NT2/D1 (cell line): Measurements from ENCODE around the gene TENM4.
"Not testable (repeated sequence)": the region's sequence is repeated elsewhere in the genome, so short reads cannot be mapped to it uniquely, and the experiment has no call there.

Source experiments
- DNase-seq: peaks from one replicate; pipeline ENCODE4 v3.0.0-alpha.2; 2011; ENCODE audit warnings: low read depth, low spot score
- H3K27me3 ChIP-seq: 2 replicates; pipeline ENCODE4 v1.6.0; 2011; ENCODE audit warnings: mild to moderate bottlenecking; ENCODE audit not compliant: insufficient read length, insufficient read depth
- H3K36me3 ChIP-seq: 2 replicates; pipeline ENCODE4 v1.6.1; 2011; ENCODE audit warnings: mild to moderate bottlenecking, low read length, mixed read lengths; ENCODE audit not compliant: insufficient read depth, insufficient read length
- H3K4me1 ChIP-seq: 2 replicates; pipeline ENCODE4 v1.5.1; 2011; ENCODE audit not compliant: insufficient read depth, insufficient read length
- H3K4me3 ChIP-seq: 2 replicates; pipeline ENCODE4 v1.5.1; 2011; ENCODE audit warnings: low read depth; ENCODE audit not compliant: insufficient read length
- H3K9ac ChIP-seq: 2 replicates; pipeline ENCODE4 v1.6.0; 2011; ENCODE audit warnings: low read depth; ENCODE audit not compliant: insufficient read length
- H3K9me3 ChIP-seq: 2 replicates; pipeline ENCODE4 v1.5.1; 2011; ENCODE audit warnings: mild to moderate bottlenecking, low read length; ENCODE audit not compliant: insufficient read depth
- SUZ12 ChIP-seq: IDR thresholded peaks from 2 replicates; pipeline ENCODE4 v1.6.1; 2011; ENCODE audit not compliant: insufficient read length, insufficient read depth; ENCODE audit errors: extremely low read depth
- YY1 ChIP-seq: IDR thresholded peaks from 2 replicates; pipeline ENCODE4 v1.6.1; 2011; ENCODE audit not compliant: insufficient read length, insufficient read depth
- ZNF274 ChIP-seq: IDR thresholded peaks from 2 replicates; pipeline ENCODE4 v1.6.1; 2011; ENCODE audit warnings: mild to moderate bottlenecking, low read depth, low read length

The TENM4 gene

GRCh38 chr11:78612721-78613377 lies 828.0 kb downstream of the TENM4 start:
- Histone ChIP-seq H3K4me1 (no peaks in the 10 kb centered on the region), H3K9me3 (no peaks in the 10 kb centered on the region), H3K36me3 (no peaks in the 10 kb centered on the region), H3K4me3 (no peak overlapping the region), H3K9ac (no peak overlapping the region), H3K27me3 (no peaks in the 10 kb centered on the region)
- no peak for DNase-seq
- TF ChIP-seq ZNF274 = no peak
- no peak for TF ChIP-seq YY1
- TF ChIP-seq SUZ12 = no peak

DNA sequence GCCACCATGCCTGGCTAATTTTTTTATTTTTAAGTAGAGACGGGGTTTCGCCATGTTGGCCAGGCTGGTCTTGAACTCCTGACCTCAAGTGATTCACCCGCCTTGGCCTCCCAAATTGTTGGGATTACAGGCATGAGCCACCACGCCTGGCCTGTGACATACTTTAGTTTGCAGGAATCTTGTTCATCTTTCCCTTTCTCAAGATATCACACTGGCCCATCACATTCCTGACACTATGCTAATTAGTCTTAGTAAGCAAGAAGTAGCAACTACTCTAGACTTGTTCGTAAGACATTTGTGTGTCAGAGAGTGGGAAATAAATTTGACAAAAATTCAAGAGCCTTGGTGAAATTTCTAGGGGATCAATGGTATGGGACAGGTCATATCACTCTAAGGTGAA lies 831.5 kb downstream of the TENM4 start:
- not testable (repeated sequence) for H3K9ac ChIP-seq, H3K36me3 ChIP-seq, DNase-seq, H3K9me3 ChIP-seq, H3K4me3 ChIP-seq, H3K27me3 ChIP-seq, H3K4me1 ChIP-seq

- H3K27me3 ChIP-seq = no peaks in the 10 kb centered on the region
Measured at GRCh38 chr11:78607696-78608095, 833.1 kb downstream of the TENM4 start.

DNA sequence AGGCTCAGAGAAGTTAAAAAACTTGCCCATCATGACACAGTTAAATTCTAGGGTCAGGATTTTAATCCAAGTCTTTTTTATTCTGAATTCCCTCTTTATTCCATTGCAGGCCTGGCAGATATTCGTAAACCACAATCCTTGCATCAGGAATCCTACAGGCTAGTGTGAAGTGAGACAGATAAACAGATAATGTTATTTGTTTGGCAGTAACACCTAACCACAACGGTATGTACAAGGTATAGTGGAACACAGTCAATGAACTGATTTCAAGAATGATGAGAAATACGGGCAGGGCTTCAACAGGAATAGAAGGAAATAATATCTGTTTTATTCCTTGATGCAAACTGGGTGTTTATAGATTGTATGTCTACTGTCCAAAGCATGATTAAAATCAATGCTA lies 834.2 kb downstream of the TENM4 start:
- no peaks in the 10 kb centered on the region for H3K4me1 ChIP-seq
- H3K9me3 ChIP-seq = no peaks in the 10 kb centered on the region
- no peak overlapping the region for H3K9ac ChIP-seq
- no peaks in the 10 kb centered on the region for H3K36me3 ChIP-seq
- TF ChIP-seq YY1 (no peak), SUZ12 (no peak), ZNF274 (no peak)
- no peak for DNase-seq
- no peak overlapping the region for H3K4me3 ChIP-seq
- no peaks in the 10 kb centered on the region for H3K27me3 ChIP-seq

More at GRCh38 chr11:78607696-78608095, 833.1 kb downstream of the TENM4 start:
- no peak for TF ChIP-seq SUZ12
- TF ChIP-seq ZNF274 = no peak
- no peak for TF ChIP-seq YY1
- no peaks in the 10 kb centered on the region for H3K9me3 ChIP-seq
- H3K4me3 ChIP-seq = no peak overlapping the region
- H3K9ac ChIP-seq = no peak overlapping the region
- H3K36me3 ChIP-seq = no peaks in the 10 kb centered on the region
- DNase-seq = no peak
- no peaks in the 10 kb centered on the region for H3K4me1 ChIP-seq

DNA sequence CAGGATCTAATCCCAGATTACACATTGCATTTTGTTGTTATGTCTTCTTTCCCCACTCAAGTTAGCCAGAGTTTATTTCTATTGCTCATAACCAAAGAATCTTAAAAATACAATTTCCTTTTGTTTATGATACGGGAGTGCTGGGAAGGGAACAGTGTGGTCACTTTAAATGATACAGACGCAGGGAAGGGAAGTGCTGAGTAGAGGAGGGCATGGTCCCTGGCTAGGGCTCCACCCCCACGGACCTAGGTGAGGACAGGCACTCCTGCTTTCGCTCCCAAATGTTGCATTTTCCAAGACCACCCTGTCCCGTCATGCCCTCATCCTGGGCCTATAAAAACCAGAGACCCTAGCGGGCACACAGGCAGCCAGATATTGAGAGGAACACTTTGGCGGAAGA lies 835.5 kb downstream of the TENM4 start:
- H3K9me3 ChIP-seq = no peaks in the 10 kb centered on the region
- H3K4me1 ChIP-seq = no peaks in the 10 kb centered on the region
- no peaks in the 10 kb centered on the region for H3K27me3 ChIP-seq
- no peaks in the 10 kb centered on the region for H3K36me3 ChIP-seq
- H3K9ac ChIP-seq = no peak overlapping the region
- TF ChIP-seq SUZ12 (no peak), YY1 (no peak), ZNF274 (no peak)
- no peak for DNase-seq
- no peak overlapping the region for H3K4me3 ChIP-seq

DNA sequence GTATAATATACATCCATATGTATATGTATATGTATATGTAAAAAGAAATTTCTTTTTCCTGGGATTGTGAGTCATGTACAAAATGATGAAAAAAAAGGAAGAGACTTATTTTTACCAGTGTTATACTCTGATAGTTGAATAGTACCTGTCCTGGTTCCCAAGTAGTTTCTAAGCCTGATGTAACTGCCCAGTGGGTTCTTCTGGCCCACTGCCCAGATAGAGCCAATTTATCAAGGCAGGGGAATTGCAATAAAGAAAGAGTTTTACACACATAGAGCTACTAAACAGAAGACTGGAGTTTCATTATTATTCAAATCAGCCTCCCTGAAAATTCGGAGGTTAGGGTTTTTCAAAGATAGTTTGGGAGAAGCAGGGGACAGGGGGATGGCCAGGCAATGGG lies 837.0 kb downstream of the TENM4 start:
- TF ChIP-seq YY1 = no peak
- no peak for TF ChIP-seq ZNF274
- no peak for TF ChIP-seq SUZ12
- Histone ChIP-seq H3K27me3 (no peaks in the 10 kb centered on the region), H3K36me3 (no peaks in the 10 kb centered on the region), H3K9ac (no peak overlapping the region), H3K4me1 (no peaks in the 10 kb centered on the region), H3K4me3 (no peak overlapping the region), H3K9me3 (no peaks in the 10 kb centered on the region)
- no peak for DNase-seq
